ENCODE data around the gene ADA.

ADA gene

GRCh38 chr20:44621939-44622338 lies 29.6 kb downstream of the ADA start:
- DNase-seq = no peak

GRCh38 chr20:44621325-44621724 lies 30.2 kb downstream of the ADA start:
- no peak for DNase-seq

GRCh38 chr20:44620030-44620429 lies 31.5 kb downstream of the ADA start:
- DNase-seq = no peak

- no peak for DNase-seq
These were observed 32.2 kb downstream of the ADA start for GRCh38 chr20:44619294-44619693.

DNA sequence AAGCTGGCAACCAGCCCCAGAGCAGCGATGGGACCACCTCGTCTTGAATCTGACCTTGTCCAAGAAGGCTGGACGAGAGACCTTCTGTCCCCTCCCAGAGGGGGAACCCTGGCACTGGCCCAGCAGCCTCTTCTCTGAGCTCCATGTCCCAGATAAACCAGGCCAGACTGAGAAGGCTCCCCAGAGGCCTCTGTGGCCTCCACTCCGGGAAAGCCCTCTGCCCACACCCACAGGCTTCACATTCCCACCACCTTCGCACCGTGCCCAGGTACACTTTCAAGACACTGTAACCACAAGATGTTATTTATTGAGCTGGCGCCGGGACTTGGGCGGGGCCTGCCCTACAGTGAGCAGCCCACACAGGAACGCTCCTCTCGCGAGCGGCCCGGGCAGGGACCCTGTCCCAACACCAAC lies 33.2 kb downstream of the ADA start:
- no peak for DNase-seq

GRCh38 chr20:44616604-44616964 lies 34.9 kb downstream of the ADA start:
- no peak for DNase-seq

- DNase-seq = no peak
These were observed 35.5 kb downstream of the ADA start for GRCh38 chr20:44615876-44616603.

DNA sequence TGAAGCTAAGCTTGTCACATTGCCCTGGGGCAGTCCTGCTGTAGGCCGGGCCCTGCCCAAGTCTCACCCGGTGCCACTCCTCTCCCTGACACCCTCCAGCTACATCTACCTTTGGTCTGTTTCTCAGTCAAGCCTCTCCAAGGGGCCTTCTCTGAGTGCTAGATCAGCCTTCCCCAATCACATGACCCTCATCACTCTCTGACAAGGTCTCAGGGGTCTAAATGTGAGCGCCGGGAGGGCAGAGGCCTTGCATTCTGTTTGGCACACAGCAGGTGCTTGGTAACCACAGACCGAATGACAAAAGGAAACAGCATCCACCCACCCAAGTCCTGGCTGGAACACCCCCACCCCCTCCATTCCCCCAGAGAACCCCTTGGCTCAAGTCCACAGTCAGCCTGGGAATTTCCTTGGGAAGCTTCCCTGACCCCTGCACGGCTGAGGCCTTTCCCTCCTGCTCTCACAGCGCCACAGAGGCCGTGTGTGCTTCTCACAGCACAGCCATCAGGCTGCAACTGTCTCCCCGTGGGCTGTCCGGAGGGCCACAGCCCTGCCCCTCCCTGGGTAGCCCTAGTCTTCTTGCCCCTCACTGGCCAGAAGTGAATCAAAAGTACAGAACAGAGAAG lies 36.2 kb downstream of the ADA start:
- no peak for DNase-seq

DNA sequence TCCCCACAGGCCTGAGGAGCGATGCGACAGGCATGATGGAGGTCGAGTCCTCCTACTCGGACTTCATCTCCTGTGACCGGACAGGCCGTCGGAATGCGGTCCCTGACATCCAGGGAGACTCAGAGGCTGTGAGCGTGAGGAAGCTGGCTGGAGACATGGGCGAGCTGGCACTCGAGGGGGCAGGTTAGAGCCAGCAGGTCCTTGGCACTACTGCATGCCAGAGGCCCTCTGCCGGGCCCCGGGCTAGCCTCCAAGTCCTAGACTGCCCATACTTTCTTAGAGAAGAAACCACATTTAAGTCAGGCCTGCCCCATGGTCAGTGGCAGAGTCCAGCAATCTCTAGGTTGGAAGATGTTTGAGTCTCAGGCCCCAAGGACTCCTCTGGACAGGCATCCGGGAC lies 37.0 kb downstream of the ADA start:
- no peak for DNase-seq

GRCh38 chr20:44613575-44613974 lies 37.9 kb downstream of the ADA start:
- no peak for DNase-seq

- DNase-seq = no peak
These were observed 41.1 kb downstream of the ADA start for GRCh38 chr20:44610313-44610962.

GRCh38 chr20:44609516-44610312 lies 41.8 kb downstream of the ADA start:
- DNase-seq = peak; percentile 86 to 87

- DNase-seq = no peak
These were observed 42.4 kb downstream of the ADA start for GRCh38 chr20:44609006-44609515.

- DNase-seq = no peak
These were observed 44.6 kb downstream of the ADA start for GRCh38 chr20:44606725-44607441.

DNA sequence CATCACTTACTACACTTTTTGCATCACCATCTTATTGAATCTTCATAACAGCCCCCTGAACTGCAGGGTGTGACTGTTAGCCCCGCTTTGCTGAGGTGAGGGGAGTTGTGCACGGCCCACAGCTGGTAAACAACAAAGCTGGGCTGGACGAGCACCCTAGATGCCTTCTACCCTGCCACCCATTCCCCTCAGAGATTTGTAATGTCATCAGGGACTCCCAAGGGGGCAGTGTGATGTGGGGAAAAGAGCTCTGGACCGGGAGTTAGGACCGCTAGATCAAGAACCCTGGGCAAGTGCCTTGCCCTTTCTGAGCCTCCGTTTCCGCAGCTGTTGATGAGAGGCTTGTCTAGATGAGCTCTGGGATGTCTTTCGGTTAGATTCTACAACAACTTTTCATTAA lies 48.2 kb downstream of the ADA start:
- peak in 1 of 2 experiments; percentile 5 for DNase-seq

GRCh38 chr20:44601801-44602204 lies 49.7 kb downstream of the ADA start:
- no peak for DNase-seq

DNA sequence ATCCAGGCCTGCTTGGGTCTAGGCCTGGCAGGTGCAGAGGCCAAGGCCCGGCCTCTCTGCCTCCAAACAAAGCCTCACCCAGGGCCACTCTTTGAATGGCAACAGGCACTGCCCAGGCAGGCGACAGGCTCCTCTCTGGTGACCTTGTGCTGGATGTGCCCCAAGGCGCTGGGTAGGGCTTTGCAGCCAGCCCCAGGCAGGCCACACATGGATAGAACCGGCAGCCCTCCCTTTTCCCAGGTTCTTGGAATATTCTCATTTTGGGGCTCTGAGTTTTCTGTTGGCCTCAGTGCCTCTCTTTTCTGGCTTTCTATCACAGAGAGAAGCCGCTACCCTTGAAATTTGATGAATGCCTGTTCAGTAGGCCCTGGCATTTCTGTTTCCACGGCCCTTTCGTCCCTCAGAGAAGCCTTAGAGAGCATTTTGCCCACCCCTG lies 50.2 kb downstream of the ADA start:
- no peak for DNase-seq

GRCh38 chr20:44600758-44601201 lies 50.7 kb downstream of the ADA start:
- no peak for DNase-seq

DNA sequence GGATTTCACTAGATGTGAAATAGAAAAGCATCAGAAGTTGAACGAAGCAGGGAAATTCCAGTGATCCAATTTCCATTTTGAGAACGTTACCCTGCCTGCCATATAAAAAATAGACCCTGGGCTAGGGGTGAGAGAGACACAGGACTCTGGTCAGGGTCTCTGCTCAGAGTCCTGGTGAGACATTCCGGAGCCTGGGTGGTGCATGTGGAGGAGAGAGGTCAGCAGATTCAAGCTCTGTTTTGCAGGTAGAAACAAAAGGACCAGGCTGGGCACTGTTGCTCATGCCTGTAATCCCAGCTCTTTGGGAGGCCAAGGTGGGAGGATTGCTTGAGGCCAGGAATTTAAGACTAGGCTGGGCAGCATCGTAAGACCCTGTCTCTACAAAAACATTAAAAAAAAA lies 51.2 kb downstream of the ADA start:
- DNase-seq = no peak

DNA sequence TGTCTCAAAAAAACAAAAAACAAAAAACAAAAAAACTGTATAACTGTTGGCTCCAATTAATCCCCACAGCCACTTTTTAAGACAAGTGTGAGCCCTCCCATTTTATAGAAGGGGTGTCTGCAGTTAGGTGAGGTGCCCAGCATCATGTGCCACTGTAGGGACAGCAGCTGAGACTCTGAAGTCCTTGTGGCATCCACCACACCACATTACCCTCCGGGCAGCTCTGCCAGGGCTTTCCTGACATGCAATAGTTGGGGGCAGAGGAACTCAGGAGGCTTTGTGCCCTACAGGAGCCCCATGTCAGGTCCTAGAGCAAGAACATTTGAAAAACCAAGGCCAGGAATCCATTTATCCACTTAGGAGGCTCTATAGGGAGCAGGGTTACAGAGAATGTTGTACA lies 51.8 kb downstream of the ADA start:
- no peak for DNase-seq

DNA sequence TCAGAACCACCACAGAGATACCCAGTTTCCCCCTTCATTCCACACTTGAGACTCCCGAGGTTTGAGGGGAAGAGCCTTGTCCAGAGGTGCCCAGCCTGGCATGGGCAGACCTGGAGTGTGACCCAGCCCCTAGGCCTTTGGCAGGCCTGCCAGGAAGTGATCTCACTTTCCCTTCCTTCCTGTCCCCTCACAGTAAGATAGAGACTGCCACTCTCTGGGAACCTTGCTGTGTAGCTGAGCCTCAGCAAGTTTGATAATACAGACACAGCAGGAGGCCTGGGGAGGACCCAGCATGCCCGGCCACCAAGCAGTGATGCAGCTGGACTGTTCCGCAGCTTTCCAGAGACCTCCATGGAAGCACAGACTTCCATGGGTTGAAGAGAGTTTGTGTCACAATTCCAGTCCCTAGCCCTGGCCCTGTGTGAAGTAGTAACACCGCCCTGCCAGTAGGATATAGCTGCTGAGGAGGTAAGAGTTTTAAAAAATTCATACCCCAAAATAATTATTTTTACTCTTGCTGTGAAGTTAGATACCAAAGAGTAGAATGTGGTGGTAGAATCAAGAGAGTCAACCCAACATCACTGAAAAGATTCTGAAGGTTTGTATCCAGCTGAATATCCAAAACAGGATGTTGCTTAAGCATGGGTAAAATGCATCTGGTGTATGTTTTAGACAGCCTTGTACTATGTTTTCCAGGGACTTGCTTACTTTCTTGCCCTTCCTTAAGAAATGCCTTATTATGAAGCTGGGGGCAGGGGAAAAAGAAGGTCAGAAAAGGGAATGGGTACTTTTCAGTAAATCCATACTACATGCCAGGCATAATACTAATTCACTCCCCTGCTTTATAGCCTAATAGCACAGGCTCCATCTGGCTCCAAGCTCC lies 52.8 kb downstream of the ADA start:
- DNase-seq = no peak
